CD14-positive monocyte (primary cell): ENCODE data around the gene ARMC7. TPM values are rescaled to one million over a fixed set of nuclear protein-coding genes. Genes with fewer than 3 reads are reported as not detected.

Experiments
- DNase-seq, 3 donors: peaks; one replicate each; pipeline ENCODE4 v3.0.0-alpha.2; 2011 to 2022
- H2AFZ ChIP-seq: 2 replicates; pipeline ENCODE4 v1.6.0; 2012; ENCODE audit warnings: mild to moderate bottlenecking, low read depth, low read length, inconsistent platforms; ENCODE audit not compliant: insufficient read depth, poor library complexity, severe bottlenecking
- H3K27ac ChIP-seq, 2 donors: 1 replicate in 1 of 2; 2 replicates in 1 of 2; pipeline ENCODE4 v1.5.1; 2012 to 2013; ENCODE audit warnings: low read length in 2 of 2, control low read depth in 1 of 2, inconsistent platforms in 1 of 2, low read depth in 1 of 2, mild to moderate bottlenecking in 1 of 2
- H3K27me3 ChIP-seq, 2 donors: one replicate each; pipeline versions ENCODE4 v1.6.0 to v1.6.1; 2011 to 2013; ENCODE audit warnings: low read length in 2 of 2; ENCODE audit not compliant: control insufficient read depth in 2 of 2, insufficient read depth in 2 of 2
- H3K36me3 ChIP-seq, 2 donors: replicated peaks in 1 of 2; 1 replicate in 1 of 2; 2 replicates in 1 of 2; pipeline versions ENCODE4 v1.5.1 to v1.6.1; 2012 to 2013; ENCODE audit warnings: low read length in 2 of 2, control low read depth in 1 of 2, inconsistent platforms in 1 of 2, mild to moderate bottlenecking in 1 of 2; ENCODE audit not compliant: insufficient read depth in 2 of 2, control insufficient read depth in 1 of 2
- H3K4me1 ChIP-seq, 2 donors: 1 replicate in 1 of 2; 2 replicates in 1 of 2; pipeline versions ENCODE4 v1.5.1 to v1.6.1; 2012 to 2013; ENCODE audit warnings: low read length in 2 of 2, control low read depth in 1 of 2, inconsistent platforms in 1 of 2, mild to moderate bottlenecking in 1 of 2, moderate library complexity in 1 of 2; ENCODE audit not compliant: insufficient read depth in 2 of 2, control insufficient read depth in 1 of 2
- H3K4me2 ChIP-seq: replicated peaks from 2 replicates; pipeline ENCODE3; 2012; ENCODE audit warnings: low read length, moderate library complexity, mild to moderate bottlenecking; ENCODE audit not compliant: poor library complexity, severe bottlenecking; ENCODE audit errors: extremely low read depth
- H3K4me3 ChIP-seq, 3 experiments: fragments of 200-600 bp in 1 of 3; sonication (generic) in 1 of 3; replicated peaks in 1 of 3; 1 replicate in 2 of 3; 2 replicates in 1 of 3; pipeline ENCODE4 v1.5.1; 2011 to 2013; ENCODE audit warnings: low read length in 3 of 3, mild to moderate bottlenecking in 3 of 3, control low read depth in 2 of 3, low read depth in 2 of 3, inconsistent platforms in 1 of 3, moderate library complexity in 1 of 3
- H3K79me2 ChIP-seq: 2 replicates; pipeline ENCODE4 v1.6.0; 2012; ENCODE audit warnings: mild to moderate bottlenecking, control low read depth, inconsistent platforms, low read length, moderate library complexity; ENCODE audit not compliant: insufficient read depth
- H3K9ac ChIP-seq: 2 replicates; pipeline ENCODE4 v1.6.0; 2017; ENCODE audit warnings: low read length, mild to moderate bottlenecking; ENCODE audit not compliant: insufficient read depth, poor library complexity, severe bottlenecking
- H3K9me3 ChIP-seq, 2 donors: replicated peaks in 1 of 2; 1 replicate in 1 of 2; 2 replicates in 1 of 2; pipeline versions ENCODE4 v1.5.1 to v1.6.1; 2012 to 2013; ENCODE audit warnings: low read length in 2 of 2, control low read depth in 1 of 2; ENCODE audit not compliant: control insufficient read depth in 1 of 2, insufficient read depth in 1 of 2
- H4K20me1 ChIP-seq: 2 replicates; pipeline ENCODE4 v1.6.0; 2012; ENCODE audit warnings: mild to moderate bottlenecking, low read length, control low read depth, moderate library complexity; ENCODE audit not compliant: insufficient read depth
- H3K27ac Mint-ChIP-seq, 7 donors: one replicate each; pipeline ENCODE4 v1.8.0; 2020; ENCODE audit warnings: mild to moderate bottlenecking in 7 of 7, mixed read lengths in 7 of 7, moderate library complexity in 6 of 7, inconsistent platforms in 2 of 7
- H3K27me3 Mint-ChIP-seq, 3 donors: one replicate each; pipeline ENCODE4 v1.8.0; 2021 to 2022; ENCODE audit warnings: low read depth in 3 of 3, mild to moderate bottlenecking in 3 of 3, mixed read lengths in 3 of 3, moderate library complexity in 3 of 3, inconsistent platforms in 1 of 3
- H3K36me3 Mint-ChIP-seq, 2 donors: one replicate each; pipeline ENCODE4 v1.8.0; 2020; ENCODE audit warnings: mixed read lengths in 2 of 2, inconsistent platforms in 1 of 2, mild to moderate bottlenecking in 1 of 2
- H3K4me1 Mint-ChIP-seq: one replicate; pipeline ENCODE4 v1.8.0; 2020; ENCODE audit warnings: mild to moderate bottlenecking, mixed read lengths
- H3K4me3 Mint-ChIP-seq, 2 donors: one replicate each; pipeline ENCODE4 v1.8.0; 2020; ENCODE audit warnings: mild to moderate bottlenecking in 2 of 2, mixed read lengths in 2 of 2, moderate library complexity in 1 of 2
- H3K9me3 Mint-ChIP-seq, 7 donors: one replicate each; pipeline ENCODE4 v1.8.0; 2020 to 2022; ENCODE audit warnings: mixed read lengths in 7 of 7, mild to moderate bottlenecking in 6 of 7, moderate library complexity in 6 of 7, inconsistent platforms in 2 of 7
- CTCF ChIP-seq: fragments of 200-600 bp; IDR thresholded peaks from one replicate; pipeline ENCODE4 v1.8.0; 2022; ENCODE audit warnings: antibody characterized with exemption, mild to moderate bottlenecking
- WGBS: methylation state at CpG from one replicate; pipeline ENCODE4 v1.1.5; 2013; ENCODE audit warnings: missing lambda C conversion rate; ENCODE audit not compliant: insufficient coverage; 5-methylcytosine and 5-hydroxymethylcytosine counted together
- intact Hi-C, 2 donors: fragments of 100-400 bp; cut with micrococcal nuclease; formaldehyde crosslinking; loops; one replicate each; pipeline versions ENCODE4 v1.15.0 to v1.15.1; 2023
- polyA plus RNA-seq, 3 donors: library from polyadenylated mRNA; depleted of rRNA in 1 of 3; unstranded in 2 of 3; stranded (reverse) in 1 of 3; fragments of 300-500 nt in 2 of 3; fragments of >200 nt in 1 of 3; fragmentation: Illumina TruSeq in 2 of 3; gene quantifications; 1 replicate in 2 of 3; 2 replicates in 1 of 3; pipeline ENCODE4 v1.2.3, GENCODE V29; 2012 to 2021

Gene ARMC7
- polyA plus RNA-seq, 3 donors: 1.3 to 11.8 (median 2.1) TPM

DNA sequence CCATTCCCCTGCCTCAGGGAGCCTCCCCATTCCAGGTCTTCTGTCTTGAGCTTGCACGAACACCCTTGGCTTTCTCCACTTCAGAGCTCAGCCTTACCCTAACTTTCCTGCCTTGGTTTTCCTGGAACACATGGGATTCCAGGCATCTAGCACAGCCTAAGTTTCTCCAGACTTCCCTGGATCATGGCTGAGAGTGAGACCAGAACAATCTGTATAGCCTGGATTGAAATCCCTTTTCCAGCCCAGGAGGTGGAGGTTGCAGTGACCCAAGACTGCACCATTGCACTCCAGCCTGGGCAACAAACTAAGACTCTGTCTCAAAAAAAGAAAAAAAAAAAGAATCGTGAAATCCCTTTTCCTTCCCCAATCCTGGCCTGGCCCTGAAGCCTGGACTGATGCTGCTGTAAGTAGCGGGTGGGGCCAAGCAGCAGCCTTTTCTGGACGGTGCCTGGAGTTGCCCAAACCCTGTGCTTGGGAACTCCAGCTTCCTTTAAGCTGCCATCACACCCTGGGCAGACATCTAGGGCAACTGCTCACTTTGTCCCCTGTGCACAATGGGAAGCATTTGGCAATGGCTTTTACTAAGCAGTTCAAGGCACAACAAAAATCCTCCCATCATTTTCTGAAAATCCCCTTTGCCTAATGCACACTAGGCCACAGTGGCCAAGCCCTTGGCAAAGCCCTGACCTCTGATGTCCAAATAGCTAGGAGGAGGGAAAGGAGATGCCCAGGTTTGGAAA lies 34.0 kb upstream of the ARMC7 start:
- Mint-ChIP-seq H3K4me1 (peaks cover 55% of the 10 kb centered on the region), H3K4me3 (no peak overlapping the region), H3K27me3 (no peaks in the 10 kb centered on the region), H3K36me3 (no peaks in the 10 kb centered on the region), H3K27ac (peak overlapping the region in 3 of 7 donors; percentile 19 to 86 (median 25)), H3K9me3 (peaks cover 0 to 3% (median 0%) of the 10 kb centered on the region in 7 donors)
- H3K27me3 ChIP-seq: no peaks in the 10 kb centered on the region
- H3K4me2 ChIP-seq: peak overlapping the region; percentile 7
- H3K36me3 ChIP-seq: no peaks in the 10 kb centered on the region
- TF ChIP-seq CTCF: no peak
- intact Hi-C loops: loop anchor here in 1 of 2 donors (5.0 kb wide), 1 partner anchor 37 kb away; no protein-coding TSS in a partner anchor
- WGBS: 38% methylated on average over 3 of the region's 4 CpGs
- DNase-seq: peak in 1 of 3 donors; percentile 55
- peaks cover 52 to 53% of the 10 kb centered on the region in 2 donors for H3K4me1 ChIP-seq
- no peak overlapping the region for H3K27ac ChIP-seq
- H4K20me1 ChIP-seq: no peaks in the 10 kb centered on the region
- no peak overlapping the region for H3K9ac ChIP-seq
- no peaks in the 10 kb centered on the region for H3K79me2 ChIP-seq
- no peak overlapping the region for H3K4me3 ChIP-seq
- peak overlapping the region; percentile 14 for H2AFZ ChIP-seq
- no peaks in the 10 kb centered on the region for H3K9me3 ChIP-seq

DNA sequence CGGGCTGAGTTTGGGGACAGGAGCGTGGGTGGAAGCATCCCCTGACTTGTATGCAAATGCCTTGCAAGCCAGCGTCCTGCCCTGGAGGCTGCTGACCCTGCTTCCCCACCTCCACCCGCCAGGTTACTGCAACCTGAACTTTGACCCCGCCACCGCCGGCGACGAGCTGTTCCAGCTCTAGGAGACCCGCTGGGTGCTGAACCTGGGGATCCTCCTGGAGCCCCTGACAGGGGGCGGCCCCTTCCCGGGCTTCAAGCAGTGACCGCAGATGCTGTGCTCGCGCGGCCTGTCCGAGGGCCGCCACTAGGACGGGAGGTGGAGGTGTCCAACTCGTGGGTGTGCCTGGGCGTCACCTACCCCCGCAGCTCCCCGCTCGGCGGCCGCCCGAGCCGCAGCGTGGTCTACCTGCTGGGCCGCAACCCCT lies 32.7 kb upstream of the ARMC7 start:
- H3K4me1 ChIP-seq: peaks cover 61 to 63% of the 10 kb centered on the region in 2 donors
- H4K20me1 ChIP-seq: no peaks in the 10 kb centered on the region
- TF ChIP-seq CTCF: no peak
- no peak for DNase-seq
- H3K36me3 ChIP-seq: no peaks in the 10 kb centered on the region
- no peaks in the 10 kb centered on the region for H3K27me3 ChIP-seq
- peak overlapping the region; percentile 94 for H2AFZ ChIP-seq
- peak overlapping the region; percentile 1 to 71 (median 11) for H3K4me3 ChIP-seq
- Mint-ChIP-seq H3K36me3 (no peaks in the 10 kb centered on the region), H3K27me3 (peaks cover 0 to 2% (median under 1%) of the 10 kb centered on the region in 3 donors), H3K9me3 (peaks cover 0 to 4% (median 0%) of the 10 kb centered on the region in 7 donors), H3K4me1 (peaks cover 64% of the 10 kb centered on the region), H3K27ac (peak overlapping the region in 1 of 7 donors; percentile 73), H3K4me3 (peak overlapping the region; percentile 75 to 89)
- intact Hi-C loops: loop anchor here in 1 of 2 donors (5.0 kb wide), 1 partner anchor 35 kb away; no protein-coding TSS in a partner anchor
- H3K79me2 ChIP-seq: no peaks in the 10 kb centered on the region
- peak overlapping the region; percentile 89 for H3K4me2 ChIP-seq
- peak overlapping the region; percentile 68 for H3K9ac ChIP-seq
- peak overlapping the region in 1 of 2 donors; percentile 73 for H3K27ac ChIP-seq
- H3K9me3 ChIP-seq: no peaks in the 10 kb centered on the region
- WGBS: 38% methylated on average over 27 of the region's 30 CpGs
